K562 (cell line): ENCODE data around the gene CAMK2D. TPM values are rescaled to one million over a fixed set of nuclear protein-coding genes. Genes with fewer than 3 reads are reported as not detected.

Source experiments
- ATAC-seq: fragments of 200-7000 bp; cut with Tn5 transposase; 3 replicates; pipeline ENCODE4 v1.9.1; 2020; ENCODE audit warnings: moderate library complexity
- BruUV-seq: library from RNA; stranded (reverse); fragments of 400-500 nt; replicated peaks from 2 replicates; lab custom pipeline; 2021; lab: Mats Ljungman, UMichigan
- CTCF ChIA-PET: fragments of 300-600 bp; formaldehyde crosslinking; extraction: SDS; loops from one replicate; lab custom pipeline; 2021; ENCODE audit warnings: low intra/inter-chr PET ratio; lab: Yijun Ruan, JAX
- POLR2A ChIA-PET: fragments of 300-600, 350-650 bp; sonication (Branson Sonifier 250); formaldehyde crosslinking; extraction: SDS; loops from one replicate; lab custom pipeline; 2021; ENCODE audit warnings: antibody characterized with exemption, inconsistent platforms; lab: Yijun Ruan, JAX
- DNase-seq, 4 experiments: peaks; one replicate each; pipeline versions ENCODE4 v3.0.0 to v3.0.0-alpha.2; 2011 to 2018; ENCODE audit warnings: low spot score in 3 of 4, mixed read lengths in 3 of 4; ENCODE audit errors: extremely low read depth in 1 of 4
- FAIRE-seq: peaks from 2 replicates; lab custom pipeline; 2011; peaks lifted over from hg19 to GRCh38; lab: Jason Lieb, UNC
- H2AFZ ChIP-seq: 2 replicates; pipeline ENCODE4 v1.6.0; 2011; ENCODE audit warnings: low read depth, low read length, control low read depth, inconsistent platforms
- H3K27ac ChIP-seq: fragments of 200-600 bp; 3 replicates; pipeline ENCODE4 v1.8.0; 2011; ENCODE audit warnings: low read depth, mild to moderate bottlenecking, control low read depth, inconsistent platforms, low read length, moderate library complexity, mixed read lengths; ENCODE audit errors: extremely low read depth
- H3K27me3 ChIP-seq, 2 experiments: fragments of 300-600 bp in 1 of 2; 2 replicates in 1 of 2; 3 replicates in 1 of 2; pipeline versions ENCODE4 v1.6.0 to v1.8.0; 2011; ENCODE audit warnings: inconsistent platforms in 2 of 2, low read length in 2 of 2, mild to moderate bottlenecking in 1 of 2, mixed read lengths in 1 of 2, moderate library complexity in 1 of 2; ENCODE audit not compliant: control insufficient read depth in 2 of 2, insufficient read depth in 2 of 2
- H3K36me3 ChIP-seq: fragments of 300-600 bp; 3 replicates; pipeline ENCODE4 v1.8.0; 2011; ENCODE audit warnings: mild to moderate bottlenecking, low read length, inconsistent platforms; ENCODE audit not compliant: control insufficient read depth, insufficient read depth
- H3K4me1 ChIP-seq, 2 experiments: fragments of 200-600 bp in 1 of 2; replicated peaks in 1 of 2; 2 replicates in 1 of 2; 3 replicates in 1 of 2; pipeline versions ENCODE4 v1.5.1 to v1.8.0; 2011; ENCODE audit warnings: inconsistent platforms in 2 of 2, low read length in 2 of 2, mild to moderate bottlenecking in 1 of 2, mixed read lengths in 1 of 2, moderate library complexity in 1 of 2; ENCODE audit not compliant: control insufficient read depth in 2 of 2, insufficient read depth in 2 of 2
- H3K4me2 ChIP-seq: 2 replicates; pipeline ENCODE4 v1.6.1; 2011; ENCODE audit warnings: low read length, control low read depth, inconsistent platforms, mixed read lengths; ENCODE audit not compliant: insufficient read depth
- H3K4me3 ChIP-seq: fragments of 200-600 bp; sonication (generic), shearing (Covaris generic); 2 replicates; pipeline ENCODE4 v1.5.1; 2016; ENCODE audit warnings: control low read depth, inconsistent platforms
- H3K79me2 ChIP-seq: fragments of 200-600 bp; 3 replicates; pipeline ENCODE4 v1.8.0; 2011; ENCODE audit warnings: low read length, inconsistent platforms; ENCODE audit not compliant: control insufficient read depth, insufficient read depth
- H3K9ac ChIP-seq, 2 experiments: 2 replicates each; pipeline versions ENCODE4 v1.6.0 to v1.6.1; 2011; ENCODE audit warnings: low read depth in 2 of 2, low read length in 2 of 2, control low read depth in 1 of 2, inconsistent platforms in 1 of 2, mild to moderate bottlenecking in 1 of 2, mixed read lengths in 1 of 2; ENCODE audit not compliant: insufficient read depth in 1 of 2
- H3K9me1 ChIP-seq: one replicate; pipeline ENCODE4 v1.6.0; 2011; ENCODE audit warnings: inconsistent platforms, mild to moderate bottlenecking, low read length, moderate library complexity; ENCODE audit not compliant: control insufficient read depth, insufficient read depth
- H3K9me3 ChIP-seq: replicated peaks from 2 replicates; pipeline ENCODE4 v1.5.1; 2011; ENCODE audit warnings: low read depth, low read length, inconsistent platforms; ENCODE audit not compliant: control insufficient read depth, insufficient read depth
- H4K20me1 ChIP-seq: replicated peaks from 2 replicates; pipeline ENCODE4 v1.6.1; 2011; ENCODE audit warnings: low read length, inconsistent platforms, mixed read lengths; ENCODE audit not compliant: control insufficient read depth, insufficient read depth
- ELF2 ChIP-seq: fragments of 250-450 bp; sonication (Bioruptor Pico); IDR thresholded peaks from 2 replicates; pipeline ENCODE4 v1.5.0; 2021; ENCODE audit warnings: mild to moderate bottlenecking
- RBM25 ChIP-seq: fragments of 200-400 bp; formaldehyde crosslinking; IDR thresholded peaks from 2 replicates; pipeline ENCODE4 v1.6.1; 2018; ENCODE audit warnings: low read length, low read depth, moderate library complexity; ENCODE audit not compliant: severe bottlenecking
- SAP30 ChIP-seq: fragments of 200-600 bp; sonication (generic); IDR thresholded peaks from 2 replicates; pipeline ENCODE4 v1.6.1; 2012; ENCODE audit warnings: borderline replicate concordance, low read depth, mild to moderate bottlenecking, moderate library complexity, low read length, control low read depth, inconsistent platforms; ENCODE audit not compliant: insufficient read depth, poor library complexity, severe bottlenecking
- ZNF398 ChIP-seq: fragments of 250-450 bp; sonication (Bioruptor Pico); IDR thresholded peaks from 2 replicates; pipeline ENCODE4 v1.8.0; 2021; ENCODE audit warnings: moderate library complexity, mild to moderate bottlenecking, inconsistent platforms
- WGBS: fragments of 100-300 bp; shearing (Covaris generic); methylation state at CpG from one replicate; pipeline ENCODE4 v1.1.6; 2016; ENCODE audit warnings: low coverage, mixed read lengths; ENCODE audit not compliant: insufficient coverage; ENCODE audit errors: missing lambda C conversion rate; 5-methylcytosine and 5-hydroxymethylcytosine counted together
- in situ Hi-C: fragments of 300-500 bp; cut with MboI; formaldehyde crosslinking; loops from 4 replicates; pipeline ENCODE4 v1.15.0; 2018; ENCODE audit warnings: inconsistent platforms, mixed read lengths
- intact Hi-C: fragments of 100-400 bp; cut with micrococcal nuclease; formaldehyde crosslinking; loops from 2 replicates; pipeline ENCODE4 v1.14.2; 2022
- polyA plus RNA-seq, 8 experiments: library from polyadenylated mRNA; depleted of rRNA in 4 of 8; stranded (reverse) in 5 of 8; unstranded in 3 of 8; fragments of >200 nt; fragmentation: Nextera tagmentation in 2 of 8; fragmentation: Illumina TruSeq in 1 of 8; extraction: Ambion mirVana in 2 of 8; extraction: Trizol in 1 of 8; gene quantifications; 2 replicates each; pipeline versions ENCODE4 v1.2.1 to v1.2.3, GENCODE V29; 2011 to 2014; ENCODE audit warnings: inconsistent platforms in 1 of 8, missing spikeins in 1 of 8
- total RNA-seq, 7 experiments: library from RNA; depleted of rRNA in 6 of 7; stranded (reverse); fragments of >200 nt in 6 of 7; fragmentation: Illumina TruSeq in 2 of 7; extraction: Trizol in 2 of 7; gene quantifications; 2 replicates each; pipeline versions ENCODE4 v1.2.1 to v1.2.3, GENCODE V29; 2011 to 2021; ENCODE audit warnings: low replicate concordance in 1 of 7

Gene CAMK2D
- total and polyA plus RNA-seq, 9 of the 15 experiments (the other 6 are each of a cell fraction or from before 2014, with no cell fraction given): 0.01 to 0.33 (median 0.04) TPM; not detected in 2

- no peaks in the 10 kb centered on the region for H4K20me1 ChIP-seq
- no peak overlapping the region for H3K4me2 ChIP-seq
- H3K4me3 ChIP-seq: no peak overlapping the region
- H3K27ac ChIP-seq: no peak overlapping the region
- no peak for FAIRE-seq
- H3K4me1 ChIP-seq: no peaks in the 10 kb centered on the region
- CTCF ChIA-PET: no interaction called here
- TF ChIP-seq ELF2 (CRISPR knock-in tag) (no peak), ZNF398 (CRISPR knock-in tag) (no peak), SAP30 (no peak), RBM25 (no peak)
- TF ChIP-seq, all 486 proteins: peak for 0
- Histone ChIP-seq H3K9ac (no peak overlapping the region), H3K9me1 (no peaks in the 10 kb centered on the region), H3K9me3 (no peaks in the 10 kb centered on the region; the same call in 1 of the 2 replicates), H3K27me3 (no peaks in the 10 kb centered on the region), H3K79me2 (no peaks in the 10 kb centered on the region), H2AFZ (no peak overlapping the region), H3K36me3 (no peaks in the 10 kb centered on the region)
- POLR2A ChIA-PET: no interaction called here
- BruUV-seq: no TSS peak
- in situ Hi-C loops: no loop called here
- no peak for DNase-seq
- no peak for ATAC-seq
- intact Hi-C loops: no loop called here
- 3% methylated on average over 3 of the region's 3 CpGs for WGBS
Observed at GRCh38 chr4:113497154-113497884, 264.2 kb downstream of the CAMK2D start.
